ENCODE results near the gene NPBWR2. TPM values are rescaled to one million over a fixed set of nuclear protein-coding genes. Genes with fewer than 3 reads are reported as not detected.
"Not testable (repeated sequence)": the region's sequence is repeated elsewhere in the genome, so short reads cannot be mapped to it uniquely, and the experiment has no call there.

NPBWR2 gene
- total RNA-seq, 1 donor from 2014 or later, result not detected

GRCh38 chr20:64087226-64087825, 20.0 kb downstream of the NPBWR2 start:
- intact Hi-C loops (cut with micrococcal nuclease); H3K9me3 Mint-ChIP-seq: not testable (repeated sequence)

DNA sequence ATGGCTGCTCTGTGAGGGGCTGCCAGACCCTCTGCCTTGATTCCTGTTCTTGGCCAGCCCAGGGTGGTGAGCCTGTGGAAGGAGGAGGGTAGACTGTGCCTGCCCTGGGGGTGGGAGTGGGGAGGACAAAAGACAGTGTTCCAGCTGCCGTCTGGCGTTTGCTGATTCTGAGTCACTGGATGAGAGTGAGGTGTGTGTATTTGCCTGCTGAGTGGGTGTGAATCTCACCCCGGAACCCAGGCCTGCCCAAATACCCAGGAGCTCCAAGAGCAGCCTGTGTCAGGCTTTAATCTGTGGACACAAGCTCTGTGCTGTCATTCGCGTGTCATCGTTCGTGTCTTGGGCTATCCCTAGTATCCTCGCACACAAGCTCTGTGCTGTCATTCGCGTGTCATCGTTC, 20.6 kb downstream of the NPBWR2 start:
- H3K36me3 Mint-ChIP-seq (ENCODE audit: low read depth), result no peaks in the 10 kb centered on the region
- DNase-seq (ENCODE audit: low spot score), result no peak
- no peak overlapping the region for H3K4me3 Mint-ChIP-seq (ENCODE audit: low read depth)
- no peaks in the 10 kb centered on the region for H3K9me3 Mint-ChIP-seq
- intact Hi-C loops (cut with micrococcal nuclease), result no loop called here
- H3K27ac Mint-ChIP-seq, result no peak overlapping the region
- H3K4me1 Mint-ChIP-seq (ENCODE audit: low read depth), result peaks cover 12% of the 10 kb centered on the region
- peaks cover 39% of the 10 kb centered on the region for H3K27me3 Mint-ChIP-seq (ENCODE audit: low read depth)

More at GRCh38 chr20:64087226-64087825, 20.0 kb downstream of the NPBWR2 start:
- not testable (repeated sequence) for H3K27ac Mint-ChIP-seq; H3K4me3 Mint-ChIP-seq (ENCODE audit: low read depth); H3K36me3 Mint-ChIP-seq (ENCODE audit: low read depth); DNase-seq (ENCODE audit: low spot score)
- Mint-ChIP-seq H3K4me1 (ENCODE audit: low read depth) (peaks cover 10% of the 10 kb centered on the region), H3K27me3 (ENCODE audit: low read depth) (peaks cover 34% of the 10 kb centered on the region)

GRCh38 chr20:64084685-64085152, 22.6 kb downstream of the NPBWR2 start:
- peaks cover 43% of the 10 kb centered on the region for H3K27me3 Mint-ChIP-seq (ENCODE audit: low read depth)
- intact Hi-C loops (cut with micrococcal nuclease), result loop anchor here (2.0 kb wide), 1 partner anchor 18 kb away; no protein-coding TSS in a partner anchor
- H3K4me3 Mint-ChIP-seq (ENCODE audit: low read depth), result peak overlapping the region; percentile 81
- H3K27ac Mint-ChIP-seq, result no peak overlapping the region
- no peaks in the 10 kb centered on the region for H3K36me3 Mint-ChIP-seq (ENCODE audit: low read depth)
- peaks cover 18% of the 10 kb centered on the region for H3K4me1 Mint-ChIP-seq (ENCODE audit: low read depth)
- no peak for DNase-seq (ENCODE audit: low spot score)
- no peaks in the 10 kb centered on the region for H3K9me3 Mint-ChIP-seq

GRCh38 chr20:64083804-64084684, 23.3 kb downstream of the NPBWR2 start, which contains the start of gene LKAAEAR1:
Gene LKAAEAR1, minus strand, starts transcription at chr20:64084398. Its CDS starts 179 bp downstream, at chr20:64084219.
- Mint-ChIP-seq H3K4me1 (ENCODE audit: low read depth) (peaks cover 19% of the 10 kb centered on the region), H3K27ac (no peak within 1 kb of the TSS), H3K36me3 (ENCODE audit: low read depth) (peaks cover 2% of the 10 kb centered on the region), H3K4me3 (ENCODE audit: low read depth) (peak within 1 kb of the TSS; percentile 81), H3K9me3 (no peaks in the 10 kb centered on the region), H3K27me3 (ENCODE audit: low read depth) (peaks cover 43% of the 10 kb centered on the region)
- intact Hi-C loops (cut with micrococcal nuclease), result loop anchor here (2.0 kb wide), 2 partner anchors 19 to 37 kb away; no protein-coding TSS in a partner anchor
- no peak for DNase-seq (ENCODE audit: low spot score)

- Mint-ChIP-seq H3K4me1 (ENCODE audit: low read depth) (peaks cover 19% of the 10 kb centered on the region), H3K27me3 (ENCODE audit: low read depth) (peaks cover 39% of the 10 kb centered on the region), H3K4me3 (ENCODE audit: low read depth) (peak overlapping the region; percentile 70), H3K27ac (no peak overlapping the region), H3K9me3 (no peaks in the 10 kb centered on the region), H3K36me3 (ENCODE audit: low read depth) (peaks cover 3% of the 10 kb centered on the region)
- DNase-seq (ENCODE audit: low spot score), result peak; percentile 66
- intact Hi-C loops (cut with micrococcal nuclease), result loop anchor here (2.0 kb wide), 1 partner anchor 37 kb away; no protein-coding TSS in a partner anchor
These were observed 24.0 kb downstream of the NPBWR2 start for GRCh38 chr20:64083378-64083803.

- H3K4me1 Mint-ChIP-seq (ENCODE audit: low read depth), result peaks cover 21% of the 10 kb centered on the region
- no peak for DNase-seq (ENCODE audit: low spot score)
- peaks cover 38% of the 10 kb centered on the region for H3K27me3 Mint-ChIP-seq (ENCODE audit: low read depth)
- H3K9me3 Mint-ChIP-seq, result no peaks in the 10 kb centered on the region
- H3K27ac Mint-ChIP-seq, result no peak overlapping the region
- intact Hi-C loops (cut with micrococcal nuclease), result loop anchor here (2.0 kb wide), 1 partner anchor 38 kb away; no protein-coding TSS in a partner anchor
- peak overlapping the region; percentile 70 for H3K4me3 Mint-ChIP-seq (ENCODE audit: low read depth)
- H3K36me3 Mint-ChIP-seq (ENCODE audit: low read depth), result peaks cover 4% of the 10 kb centered on the region
These were observed 24.5 kb downstream of the NPBWR2 start for GRCh38 chr20:64082820-64083377.

GRCh38 chr20:64082126-64082731, 25.1 kb downstream of the NPBWR2 start:
- no peak for DNase-seq (ENCODE audit: low spot score)
- intact Hi-C loops (cut with micrococcal nuclease), result loop anchor here (2.0 kb wide), 1 partner anchor 39 kb away; no protein-coding TSS in a partner anchor
- no peak overlapping the region for H3K27ac Mint-ChIP-seq
- peaks cover 38% of the 10 kb centered on the region for H3K27me3 Mint-ChIP-seq (ENCODE audit: low read depth)
- H3K4me3 Mint-ChIP-seq (ENCODE audit: low read depth), result peak overlapping the region; percentile 42
- H3K4me1 Mint-ChIP-seq (ENCODE audit: low read depth), result peaks cover 25% of the 10 kb centered on the region
- H3K9me3 Mint-ChIP-seq, result no peaks in the 10 kb centered on the region
- peaks cover 6% of the 10 kb centered on the region for H3K36me3 Mint-ChIP-seq (ENCODE audit: low read depth)

DNA sequence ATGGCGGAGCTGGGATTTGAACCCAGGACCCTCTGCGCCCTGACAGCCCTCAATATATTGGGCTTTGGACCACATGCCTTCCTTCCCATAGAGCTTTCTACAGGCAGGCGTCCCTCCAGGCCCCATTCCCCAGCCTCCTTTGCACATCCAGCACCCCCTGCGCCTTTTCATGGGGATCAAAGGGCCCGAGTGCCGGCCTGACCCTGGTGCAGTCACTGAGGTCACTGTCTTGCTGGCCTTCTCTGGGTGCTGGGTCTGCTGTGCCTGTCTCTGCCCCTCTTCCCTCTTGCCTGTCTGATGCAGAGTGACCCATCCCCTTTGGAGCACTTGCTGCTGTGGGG, 25.8 kb downstream of the NPBWR2 start:
- peak overlapping the region; percentile 42 for H3K4me3 Mint-ChIP-seq (ENCODE audit: low read depth)
- H3K4me1 Mint-ChIP-seq (ENCODE audit: low read depth), result peaks cover 25% of the 10 kb centered on the region
- no peaks in the 10 kb centered on the region for H3K9me3 Mint-ChIP-seq
- no peak for DNase-seq (ENCODE audit: low spot score)
- peaks cover 38% of the 10 kb centered on the region for H3K27me3 Mint-ChIP-seq (ENCODE audit: low read depth)
- H3K27ac Mint-ChIP-seq, result no peak overlapping the region
- peaks cover 6% of the 10 kb centered on the region for H3K36me3 Mint-ChIP-seq (ENCODE audit: low read depth)
- intact Hi-C loops (cut with micrococcal nuclease), result no loop called here

- H3K9me3 Mint-ChIP-seq, result no peaks in the 10 kb centered on the region
- intact Hi-C loops (cut with micrococcal nuclease), result no loop called here
- no peak overlapping the region for H3K27ac Mint-ChIP-seq
- H3K4me3 Mint-ChIP-seq (ENCODE audit: low read depth), result peak overlapping the region; percentile 65
- peaks cover 25% of the 10 kb centered on the region for H3K4me1 Mint-ChIP-seq (ENCODE audit: low read depth)
- H3K36me3 Mint-ChIP-seq (ENCODE audit: low read depth), result peaks cover 6% of the 10 kb centered on the region
- H3K27me3 Mint-ChIP-seq (ENCODE audit: low read depth), result peaks cover 34% of the 10 kb centered on the region
- DNase-seq (ENCODE audit: low spot score), result no peak
These were observed 26.3 kb downstream of the NPBWR2 start for GRCh38 chr20:64080813-64081623.

- H3K4me1 Mint-ChIP-seq (ENCODE audit: low read depth), result peaks cover 25% of the 10 kb centered on the region
- no peaks in the 10 kb centered on the region for H3K9me3 Mint-ChIP-seq
- intact Hi-C loops (cut with micrococcal nuclease), result no loop called here
- H3K27me3 Mint-ChIP-seq (ENCODE audit: low read depth), result peaks cover 26% of the 10 kb centered on the region
- H3K4me3 Mint-ChIP-seq (ENCODE audit: low read depth), result peak within 1 kb of the TSS; percentile 95
- H3K27ac Mint-ChIP-seq, result peak within 1 kb of the TSS; percentile 80
- no peak for DNase-seq (ENCODE audit: low spot score)
- H3K36me3 Mint-ChIP-seq (ENCODE audit: low read depth), result peaks cover 11% of the 10 kb centered on the region
These were observed 27.2 kb downstream of the NPBWR2 start, which contains the start of gene OPRL1 for GRCh38 chr20:64080013-64080812. Gene OPRL1, plus strand, starts transcription at chr20:64080082. Its CDS starts 12,639 bp downstream, at chr20:64092721.
